Limb (tissue), 2 donors: ENCODE measurements around the gene BRCC3.

Source experiments
- DNase-seq, 2 donors: peaks; one replicate each; pipeline ENCODE4 v3.0.0-alpha.2; 2016; ENCODE audit errors: extremely low spot score in 2 of 2

The BRCC3 gene

DNA sequence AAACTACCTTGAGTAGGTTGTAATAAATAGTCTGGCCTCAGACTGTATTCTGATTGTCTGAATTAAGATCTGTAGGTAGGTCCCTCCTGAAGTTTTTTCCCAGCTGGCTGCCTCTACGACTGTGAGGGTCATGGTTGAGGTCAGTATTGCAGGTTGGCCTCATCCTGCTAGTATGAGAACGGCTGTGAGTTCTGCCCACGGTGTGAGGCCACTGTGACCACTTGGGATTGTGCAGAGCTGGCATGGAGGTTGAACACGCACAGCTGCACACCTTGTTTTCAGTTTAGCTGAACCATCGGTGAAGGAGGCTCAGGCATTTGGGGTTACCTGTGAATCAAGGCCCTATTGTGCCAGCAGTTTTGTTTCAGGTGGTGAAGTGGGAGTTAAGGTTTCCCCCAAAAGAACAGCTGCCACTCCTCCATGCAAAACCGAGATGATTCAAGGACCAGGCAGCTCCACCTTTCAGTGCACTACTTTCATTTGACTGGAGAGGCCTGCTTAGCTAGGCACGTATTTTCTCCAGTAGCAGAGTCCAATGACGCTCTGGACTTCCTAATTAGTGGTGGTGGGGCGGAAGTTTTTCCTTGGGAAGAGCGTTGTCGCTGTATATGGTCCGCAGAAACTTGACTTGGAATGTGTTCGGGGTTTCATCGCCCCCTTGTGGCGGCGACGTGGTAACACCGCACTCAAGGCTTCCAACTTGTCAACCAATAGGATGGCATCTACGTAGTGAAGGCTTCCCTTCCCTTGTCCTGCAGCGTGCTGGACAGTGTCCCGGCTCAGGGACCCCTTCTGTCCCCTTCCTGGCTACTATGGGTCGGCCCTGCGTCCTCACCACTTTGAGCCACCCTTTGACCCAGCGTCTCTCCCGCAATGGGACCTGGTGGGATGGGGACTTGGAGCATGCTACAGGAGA, 14.2 kb upstream of the BRCC3 start:
- DNase-seq = peak; percentile 55 to 66

DNA sequence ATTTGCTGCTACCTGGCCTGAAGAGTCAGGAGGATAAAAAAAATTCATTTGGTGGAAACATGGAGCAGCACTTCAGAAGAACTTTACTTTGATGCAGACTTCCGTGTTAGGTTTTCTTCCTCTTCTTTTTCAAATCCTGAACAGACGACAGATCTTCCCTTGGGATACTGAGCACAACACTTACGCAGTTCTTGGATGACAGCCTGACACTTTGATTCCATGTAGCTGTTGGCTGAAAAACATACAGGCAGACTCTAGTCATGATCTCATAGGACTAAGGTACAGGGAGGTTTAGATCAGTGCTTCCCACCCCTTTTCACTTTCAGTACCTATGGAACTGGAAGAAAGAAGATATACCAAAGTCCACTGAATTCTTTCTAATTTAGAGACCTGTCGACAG, 9.5 kb upstream of the BRCC3 start:
- no peak for DNase-seq

DNA sequence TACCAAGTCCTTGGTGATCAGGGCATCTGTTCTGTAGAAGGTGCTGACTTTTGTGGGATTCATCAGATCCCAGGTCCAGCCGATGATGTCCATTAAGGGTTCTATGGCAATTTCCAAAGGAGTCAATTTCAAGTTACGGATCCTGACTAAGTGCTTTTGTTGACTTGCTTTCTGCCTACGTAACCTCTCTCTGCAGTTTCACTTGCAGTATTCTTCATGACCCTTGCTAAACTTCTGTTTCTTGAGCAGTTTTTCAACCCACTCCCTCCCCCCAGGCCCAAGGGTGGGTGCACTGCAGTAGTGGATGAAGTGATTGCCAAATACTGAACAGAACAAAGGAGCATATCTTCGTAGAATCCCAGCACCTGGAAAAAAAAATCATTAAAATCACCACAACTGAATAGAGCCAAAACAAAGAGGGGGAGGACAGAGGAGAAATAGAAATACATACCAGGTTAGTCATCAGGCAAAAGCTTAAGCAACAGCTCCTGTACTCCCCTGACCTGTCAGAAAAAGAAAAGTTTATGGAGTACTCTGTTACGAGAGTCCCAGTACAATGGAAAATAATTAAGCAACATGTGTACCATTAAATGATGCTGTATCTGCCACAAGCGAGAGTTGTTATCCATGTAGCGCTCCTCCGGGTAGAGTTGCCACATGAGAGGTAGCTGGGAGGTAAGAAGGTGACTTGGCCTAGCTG, 6.1 kb upstream of the BRCC3 start:
- DNase-seq = no peak

DNA sequence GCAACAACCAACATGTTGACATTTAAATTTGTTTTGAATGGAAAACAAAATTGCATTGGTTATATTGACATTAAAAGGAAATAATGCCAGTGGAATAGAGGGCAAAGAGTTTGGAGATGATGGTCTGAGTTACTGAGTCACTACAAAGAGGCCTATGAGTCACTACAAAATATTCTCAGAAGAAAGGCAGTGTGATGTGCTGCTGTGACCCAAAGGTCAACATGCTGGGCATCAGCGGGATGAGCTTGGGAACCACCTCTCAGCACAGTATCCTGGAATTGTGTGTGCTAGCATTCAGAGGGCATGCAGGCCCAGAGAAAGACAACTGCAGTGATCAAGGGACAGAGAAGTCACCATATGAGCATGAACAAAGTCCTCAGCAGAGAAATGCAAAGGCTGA, 3.1 kb upstream of the BRCC3 start:
- DNase-seq = no peak

DNA sequence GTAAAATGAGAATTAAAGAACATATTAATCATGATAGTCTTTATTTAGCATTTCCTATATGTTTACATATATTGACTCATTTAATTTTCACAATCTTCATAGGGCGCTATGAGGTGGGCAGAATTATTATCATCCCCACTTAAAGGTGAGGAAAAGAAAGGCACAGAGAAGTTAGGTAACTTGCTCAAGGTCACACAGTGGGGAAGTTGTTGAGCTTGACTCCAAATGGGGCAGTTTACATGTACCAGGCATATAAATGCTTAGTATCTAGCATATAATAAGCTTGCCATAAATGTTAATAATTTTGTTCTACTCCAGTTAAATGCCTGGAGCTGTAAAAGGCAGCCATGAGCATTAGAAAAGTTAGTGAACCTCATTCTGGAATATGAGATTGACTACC, 1.9 kb upstream of the BRCC3 start:
- no peak for DNase-seq

DNA sequence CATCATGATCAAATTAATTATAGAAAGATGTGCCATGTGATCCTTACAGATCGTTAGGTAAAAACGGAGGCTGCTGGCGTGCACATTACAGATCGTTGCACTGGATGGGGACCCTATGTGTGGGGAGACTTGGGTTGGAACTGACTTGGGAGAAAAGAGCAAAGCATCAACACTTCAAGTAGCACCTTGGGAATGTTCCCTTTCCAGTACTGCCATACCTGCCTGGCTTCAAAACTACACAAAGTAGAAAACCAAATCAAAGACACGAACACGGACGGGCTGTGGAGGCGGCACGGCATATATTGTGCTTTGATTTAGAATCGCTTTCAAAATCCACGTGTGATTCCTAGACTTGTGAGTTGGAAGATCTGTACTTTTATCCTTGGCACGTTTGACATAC, 1.3 kb upstream of the BRCC3 start:
- no peak for DNase-seq

DNA sequence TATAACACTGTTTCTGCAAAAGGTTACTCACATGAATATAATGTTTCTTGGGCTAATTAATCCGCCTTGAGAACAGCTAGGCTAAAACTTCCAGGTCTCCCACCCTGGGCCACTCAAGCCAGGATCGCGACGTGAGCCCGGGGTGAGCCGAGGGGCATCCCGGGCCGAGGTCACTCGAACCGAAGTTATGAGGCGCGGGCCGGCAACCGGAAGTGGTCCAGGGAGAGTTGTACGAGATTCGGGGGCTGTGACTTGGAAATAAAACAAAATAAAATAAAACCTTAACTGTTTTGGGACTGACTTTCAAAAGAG, 689 bp upstream of the BRCC3 start:
- no peak for DNase-seq

DNA sequence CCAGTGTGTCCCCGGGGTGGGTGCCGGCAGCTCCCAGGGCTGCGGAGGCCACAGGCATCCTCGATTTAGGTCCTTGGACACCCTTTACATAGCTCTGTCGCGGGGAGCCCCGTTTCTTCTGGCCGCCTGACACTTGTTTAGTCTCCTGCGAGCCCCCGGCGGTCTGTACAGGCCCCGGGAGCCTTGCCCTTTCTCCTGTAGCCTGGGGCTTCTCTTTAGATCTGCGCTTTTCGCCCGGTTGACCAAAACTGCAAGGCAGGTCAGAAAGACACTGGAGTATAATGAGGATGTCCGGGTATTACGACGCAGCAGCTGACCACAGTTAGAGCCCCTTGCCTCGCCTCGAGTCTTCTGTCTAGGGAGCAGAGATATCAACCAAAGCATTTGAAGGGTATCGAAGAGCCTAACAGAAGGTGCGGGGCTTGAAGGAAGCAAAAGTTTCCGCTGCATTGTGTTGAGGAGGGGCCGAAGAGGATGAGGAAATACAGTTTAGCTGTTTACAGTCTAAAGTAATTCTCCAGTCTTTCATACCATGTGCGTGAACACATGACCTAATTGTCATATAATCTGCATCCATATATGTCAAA, 479 bp downstream of the BRCC3 start:
- DNase-seq = no peak

DNA sequence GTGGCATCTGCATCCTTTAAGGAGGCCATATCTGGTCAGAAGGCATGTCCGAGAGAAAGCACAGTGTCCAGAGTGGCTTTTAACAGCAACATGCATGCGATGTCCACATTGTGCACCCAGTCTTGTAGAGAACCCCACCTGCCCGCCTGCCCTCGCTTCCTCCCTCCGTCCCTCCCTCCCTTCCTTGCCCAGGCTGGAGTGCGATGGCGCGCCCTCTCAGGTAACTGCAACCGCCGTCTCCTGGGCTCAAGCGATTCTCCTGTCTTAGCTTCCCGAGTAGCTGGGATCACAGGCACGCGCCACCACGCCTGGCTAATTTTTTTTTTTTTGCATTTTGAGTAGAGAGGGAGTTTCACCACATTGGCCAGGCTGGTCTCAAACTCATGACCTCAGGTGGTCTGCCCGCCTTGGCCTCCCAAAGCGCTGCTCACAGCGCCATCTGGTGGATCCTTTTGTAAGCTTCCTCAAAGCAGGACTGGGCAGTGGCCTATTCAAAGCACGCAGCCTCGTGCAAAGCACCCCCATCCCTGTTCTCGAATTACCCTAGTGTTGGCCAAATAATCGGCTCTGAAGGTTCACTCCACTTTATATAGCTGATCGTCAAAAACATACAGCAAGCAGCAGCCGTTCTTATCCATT, 15.0 kb downstream of the BRCC3 start:
- no peak for DNase-seq

DNA sequence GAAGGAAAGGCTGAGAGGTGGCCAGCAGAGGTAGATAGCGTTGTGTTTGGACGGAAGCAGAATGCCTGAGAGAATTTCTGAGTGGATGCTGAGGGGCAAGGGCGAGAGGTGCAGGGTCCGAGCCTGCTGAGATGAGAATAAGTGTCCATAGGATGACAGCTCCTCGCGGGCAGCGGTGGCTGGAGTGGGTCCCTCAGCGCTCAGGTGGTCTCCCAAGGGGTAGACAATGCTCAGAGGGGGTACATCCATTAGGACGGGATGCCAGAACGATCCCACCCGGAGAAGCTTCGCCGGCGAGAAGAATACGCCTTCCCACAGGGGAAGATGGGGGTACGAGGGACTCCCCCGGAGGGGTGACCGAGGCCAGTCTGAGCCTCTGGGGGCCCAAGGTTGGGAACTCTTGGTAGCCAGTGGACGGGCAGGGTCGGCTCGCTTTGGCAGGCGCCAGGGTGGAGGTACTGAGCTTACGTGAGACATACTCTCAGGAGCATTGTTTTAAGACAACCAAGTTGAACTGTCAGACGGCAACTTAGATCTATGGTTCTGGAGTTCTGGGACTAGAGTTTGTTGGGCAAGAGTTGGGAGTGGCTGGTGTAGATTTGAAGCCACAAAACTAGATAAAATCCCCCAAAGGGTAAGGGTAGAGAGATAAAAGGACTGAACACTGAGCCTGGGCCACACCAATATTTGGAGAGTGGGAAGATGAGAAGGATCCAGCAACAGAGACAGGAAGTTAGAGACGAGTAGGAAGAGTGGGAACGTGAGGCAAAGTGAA, 15.8 kb downstream of the BRCC3 start:
- no peak for DNase-seq

DNA sequence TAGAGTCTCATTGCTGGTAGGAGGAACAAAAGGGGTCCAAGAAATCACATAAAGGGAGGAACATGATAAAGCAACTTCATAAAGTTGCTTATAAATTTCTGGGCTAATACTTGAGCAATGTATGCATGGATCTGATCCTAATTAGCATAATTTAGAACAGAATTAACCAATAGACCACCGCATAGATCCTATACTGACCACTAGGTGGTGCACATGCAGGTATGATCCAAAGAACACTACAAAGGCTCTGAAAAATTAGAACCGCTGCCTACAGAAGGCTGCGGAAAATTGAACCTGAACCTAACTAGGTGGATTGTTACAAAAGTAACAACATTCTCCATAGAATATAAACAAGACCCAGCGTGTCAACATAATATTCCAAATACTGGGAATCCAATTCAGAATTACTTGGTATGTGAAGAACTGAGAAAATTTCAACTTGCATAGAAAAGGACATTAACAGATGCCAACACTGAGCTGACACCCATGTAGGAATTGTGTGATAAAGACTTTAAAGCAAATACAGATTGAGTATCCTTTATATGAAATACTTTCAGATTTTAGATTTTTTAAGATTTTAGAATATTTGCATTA, 23.3 kb downstream of the BRCC3 start:
- DNase-seq = peak in 1 of 2 donors; percentile 1

DNA sequence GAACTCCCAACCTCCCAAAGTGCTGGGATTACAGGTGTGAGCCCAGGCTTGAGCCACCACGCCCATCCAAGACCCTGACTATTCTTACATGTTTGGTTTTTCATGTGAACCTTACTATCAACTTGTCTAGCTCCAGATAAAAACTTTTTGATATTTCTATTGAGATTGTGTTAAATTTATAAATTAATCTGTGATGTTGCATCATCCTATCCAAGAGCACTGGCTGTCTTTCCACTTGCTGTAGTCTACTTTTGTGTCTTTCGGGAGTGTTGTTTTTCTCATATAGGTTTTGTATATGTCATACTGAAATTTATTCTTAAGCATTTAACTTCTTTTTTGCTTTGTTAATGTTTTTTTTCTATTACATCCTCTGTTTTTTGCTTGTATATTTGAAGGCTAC, 34.6 kb downstream of the BRCC3 start:
- no peak for DNase-seq

DNA sequence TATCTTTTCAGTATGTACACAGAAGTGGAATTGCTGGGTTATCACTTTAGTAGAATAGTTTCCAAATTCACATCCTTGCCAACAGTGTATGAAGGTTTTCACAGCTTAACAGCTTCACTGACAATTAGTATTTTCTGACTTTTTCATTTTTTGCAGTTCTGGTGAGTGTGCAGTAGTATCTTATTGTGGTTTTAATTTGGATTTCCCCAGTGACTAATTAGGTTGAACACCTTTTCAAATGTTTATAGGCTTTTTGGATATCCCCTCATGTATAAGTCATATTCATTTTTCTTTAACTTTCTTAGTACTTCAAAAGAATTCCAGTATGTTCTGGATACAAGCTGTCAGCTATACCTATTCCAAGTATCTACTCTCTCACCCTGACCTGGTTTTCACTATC, 37.1 kb downstream of the BRCC3 start:
- DNase-seq = no peak

DNA sequence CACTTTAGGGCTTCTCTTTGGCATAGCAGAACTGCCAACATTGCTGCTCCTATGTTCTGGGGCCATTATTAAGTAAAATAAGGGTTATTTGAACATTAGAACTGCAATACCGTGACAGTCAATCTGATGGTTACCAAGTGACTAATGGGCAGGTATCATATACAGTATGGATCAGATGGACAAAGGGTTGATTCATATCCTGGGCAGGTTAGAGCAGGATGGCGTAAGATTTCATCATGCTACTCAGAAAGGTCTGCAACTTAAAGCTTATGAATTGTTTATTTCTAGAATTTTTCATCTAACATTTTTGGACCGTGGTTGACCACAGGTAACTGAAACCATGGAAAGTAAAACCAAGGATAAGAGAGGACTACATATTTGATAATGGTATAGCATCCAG, 40.9 kb downstream of the BRCC3 start:
- no peak for DNase-seq

DNA sequence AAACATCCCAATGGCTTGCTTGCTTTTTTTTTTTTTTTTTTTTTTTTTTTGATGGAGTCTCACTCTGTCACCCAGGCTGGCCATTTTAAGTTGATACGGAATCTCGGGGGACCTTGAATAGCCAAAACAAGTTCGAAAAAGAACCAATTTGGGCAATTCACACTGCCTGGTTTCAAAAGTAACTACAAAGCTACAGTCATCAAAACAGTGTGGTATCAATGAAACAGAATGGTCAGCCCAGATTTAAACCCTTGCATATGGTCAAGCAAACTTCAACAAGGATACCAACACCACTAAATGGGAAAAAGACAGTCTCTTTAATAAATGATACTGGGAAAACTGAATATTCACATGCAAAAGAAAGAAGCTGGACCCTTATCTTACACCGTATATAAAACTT, 41.8 kb downstream of the BRCC3 start:
- DNase-seq = no peak

DNA sequence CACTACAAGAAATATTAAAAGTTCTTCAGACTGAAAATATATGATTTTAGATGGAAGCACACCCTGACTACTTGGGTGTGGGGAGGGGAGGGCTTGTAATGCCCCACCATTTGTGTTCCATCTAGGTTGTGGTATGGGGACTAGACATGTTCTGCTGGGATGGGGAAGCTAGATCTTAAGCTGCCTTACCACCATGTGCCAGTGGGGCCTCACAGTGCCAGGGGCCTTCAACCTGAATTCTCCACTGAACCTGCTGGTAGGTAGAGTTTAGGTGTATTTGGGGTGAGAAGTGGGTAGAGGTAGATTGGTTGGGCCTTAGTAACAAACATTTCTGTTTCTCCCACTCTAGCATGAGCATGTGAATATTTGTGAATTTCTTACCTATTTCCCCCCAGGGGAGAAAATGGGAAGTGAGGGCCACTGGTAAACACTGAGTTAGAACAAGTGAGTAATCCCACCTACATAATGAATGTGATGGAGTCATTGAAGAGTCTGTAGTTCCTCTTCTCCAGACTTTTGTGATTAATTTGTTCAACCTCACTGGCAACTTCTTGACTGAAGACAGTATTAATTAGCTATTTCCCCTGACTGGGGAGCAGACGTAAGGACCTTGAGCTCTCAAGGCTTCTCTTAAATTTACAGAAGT, 44.0 kb downstream of the BRCC3 start:
- no peak for DNase-seq

DNA sequence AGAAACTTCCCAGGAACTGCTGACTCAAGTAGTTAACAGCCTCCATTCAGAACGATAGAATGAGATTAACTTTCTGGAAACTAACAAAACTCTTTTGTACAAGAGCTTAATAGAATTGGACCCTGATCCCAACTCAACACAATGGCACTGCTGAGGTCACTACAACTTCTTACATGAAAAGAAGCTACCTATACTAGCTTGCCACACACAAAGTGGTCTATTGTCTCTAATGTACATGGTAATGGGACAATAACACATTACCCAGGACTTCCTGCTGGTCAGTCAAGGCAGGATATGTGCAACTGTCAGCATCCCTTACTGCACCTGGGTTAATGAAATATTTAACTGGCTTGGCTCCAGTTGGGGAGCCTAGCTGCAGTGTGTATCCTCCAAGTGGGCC, 56.2 kb downstream of the BRCC3 start:
- no peak for DNase-seq

DNA sequence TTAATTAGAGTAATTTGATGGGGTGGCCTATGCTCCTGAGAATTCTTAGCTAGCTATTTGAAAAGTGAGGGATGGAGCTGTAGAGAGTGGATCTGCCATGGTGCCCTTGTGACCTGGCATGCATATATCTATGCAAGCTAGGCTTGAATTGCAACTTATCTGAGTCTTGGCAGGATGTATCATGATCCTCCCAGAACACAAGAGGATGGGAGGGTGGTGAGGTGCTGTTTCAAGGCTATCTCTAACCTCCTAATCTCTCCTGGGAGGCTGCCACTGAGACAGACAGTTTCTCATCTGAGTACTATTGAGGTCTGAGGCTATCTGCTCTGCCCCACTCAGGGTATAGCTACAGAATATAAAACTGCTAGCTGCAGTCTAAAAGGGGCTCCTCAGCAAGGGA, 56.6 kb downstream of the BRCC3 start:
- DNase-seq = no peak

DNA sequence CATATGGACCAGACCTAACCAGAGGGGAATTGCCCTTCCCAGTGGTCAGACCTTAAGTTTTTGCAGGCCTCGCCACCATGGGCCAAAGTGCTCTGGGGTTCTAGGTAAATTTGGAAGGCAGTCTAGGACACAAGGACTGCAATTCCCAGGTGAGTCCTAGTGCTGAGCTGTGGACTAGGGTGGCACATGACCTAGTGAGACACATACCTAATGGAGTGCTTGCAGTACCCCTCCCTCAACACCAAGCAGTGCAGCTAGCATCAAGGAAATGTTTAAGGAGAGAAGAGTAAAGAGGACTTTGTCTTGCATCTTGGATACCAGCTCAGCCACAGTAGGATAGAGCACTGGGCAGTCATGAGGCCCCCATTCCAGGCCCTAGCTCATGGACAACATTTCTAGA, 60.8 kb downstream of the BRCC3 start:
- no peak for DNase-seq

DNA sequence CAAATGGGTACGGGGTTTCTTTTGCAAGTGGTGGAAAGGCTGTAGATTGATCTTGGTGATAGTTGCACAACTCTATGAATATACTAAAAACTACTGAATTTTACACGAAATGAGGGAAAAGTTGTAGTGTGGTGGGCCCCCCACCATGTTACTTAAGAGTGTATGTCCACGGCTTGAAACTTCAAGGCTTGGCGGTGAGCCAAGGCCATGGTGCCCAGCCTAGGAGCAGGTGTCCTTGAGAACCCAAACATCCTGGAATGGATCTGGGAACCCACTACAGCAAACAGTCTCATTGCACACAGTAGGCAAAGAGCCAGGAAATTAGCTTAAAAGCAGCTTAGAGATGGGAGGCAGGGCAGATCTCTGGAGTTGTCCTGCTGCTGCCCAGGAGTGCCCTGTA, 62.9 kb downstream of the BRCC3 start:
- DNase-seq = no peak
